SH-SY5Y (cell line): ENCODE measurements around the gene SLC49A3.

Experiments used
- GATA2 ChIP-seq: IDR thresholded peaks from 2 replicates; pipeline ENCODE4 v1.6.1; 2011; ENCODE audit warnings: mild to moderate bottlenecking, low read depth, low read length
- GATA3 ChIP-seq: IDR thresholded peaks from 2 replicates; pipeline ENCODE4 v1.6.1; 2011; ENCODE audit warnings: low read depth, mild to moderate bottlenecking, low read length, moderate library complexity

DNA sequence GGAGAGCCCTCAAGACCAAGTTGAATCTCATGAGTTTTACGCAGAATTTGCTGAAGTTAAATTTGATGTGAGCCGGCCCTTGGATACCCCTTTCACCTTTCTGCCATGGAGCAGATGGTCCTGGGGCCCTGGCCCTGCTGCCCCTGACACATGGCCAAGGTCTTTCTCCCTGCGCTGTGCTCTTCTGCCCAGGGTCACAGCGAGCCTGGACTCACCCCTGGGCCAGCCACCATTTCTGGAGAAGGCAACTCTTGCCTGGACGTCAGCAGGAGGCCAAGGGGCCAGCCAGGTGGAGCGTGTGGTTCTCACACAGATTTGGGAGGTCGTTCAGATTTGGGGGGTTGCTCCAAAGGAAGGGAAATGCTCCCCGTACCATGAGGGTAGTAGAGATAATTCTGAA is 46.6 kb upstream of the SLC49A3 start:
- TF ChIP-seq GATA2 (no peak), GATA3 (no peak)
